Loucy (cell line): ENCODE measurements around the gene SYNPO2L.

Experiments
- H2AFZ ChIP-seq: fragments of 200-600 bp; sonication (generic); 2 replicates; pipeline ENCODE4 v1.6.0; 2016; ENCODE audit warnings: antibody characterized with exemption, mild to moderate bottlenecking, low read length, moderate library complexity
- H3F3A ChIP-seq: fragments of 200-600 bp; 2 replicates; pipeline ENCODE4 v1.6.0; 2016; ENCODE audit warnings: antibody characterized with exemption, low read depth, mild to moderate bottlenecking
- H3K27me3 ChIP-seq: fragments of 200-600 bp; sonication (generic); 2 replicates; pipeline ENCODE4 v1.6.1; 2014; ENCODE audit warnings: low read length, mild to moderate bottlenecking; ENCODE audit not compliant: insufficient read depth, poor library complexity, severe bottlenecking
- H3K36me3 ChIP-seq: fragments of 200-600 bp; sonication (generic); 2 replicates; pipeline ENCODE4 v1.6.1; 2016; ENCODE audit warnings: low read length; ENCODE audit not compliant: insufficient read depth
- H3K4me1 ChIP-seq: fragments of 200-600 bp; sonication (generic); 2 replicates; pipeline ENCODE4 v1.5.1; 2014; ENCODE audit warnings: low read length, mild to moderate bottlenecking; ENCODE audit not compliant: insufficient read depth, poor library complexity, severe bottlenecking
- H3K4me2 ChIP-seq: fragments of 200-600 bp; sonication (generic); 2 replicates; pipeline ENCODE4 v1.6.0; 2014; ENCODE audit warnings: antibody characterized with exemption, low read length, low read depth, mild to moderate bottlenecking; ENCODE audit not compliant: poor library complexity, severe bottlenecking
- H3K4me3 ChIP-seq: fragments of 200-600 bp; sonication (generic); 2 replicates; pipeline ENCODE4 v1.5.1; 2014; ENCODE audit warnings: low read length, mild to moderate bottlenecking, mixed read lengths; ENCODE audit not compliant: poor library complexity, severe bottlenecking
- H3K79me2 ChIP-seq: fragments of 200-600 bp; sonication (generic); 2 replicates; pipeline ENCODE4 v1.6.1; 2014; ENCODE audit warnings: low read length; ENCODE audit not compliant: insufficient read depth
- H3K9ac ChIP-seq: fragments of 200-600 bp; sonication (generic); 2 replicates; pipeline ENCODE4 v1.6.0; 2014; ENCODE audit warnings: mild to moderate bottlenecking, low read depth, low read length, moderate library complexity; ENCODE audit not compliant: poor library complexity, severe bottlenecking
- H3K9me2 ChIP-seq: fragments of 200-600 bp; sonication (generic); replicated peaks from 2 replicates; pipeline ENCODE4 v1.6.1; 2016; ENCODE audit warnings: low read depth, low read length, mixed read lengths
- H3K9me3 ChIP-seq: fragments of 200-600 bp; sonication (generic); 2 replicates; pipeline ENCODE4 v1.6.1; 2014; ENCODE audit warnings: mild to moderate bottlenecking, antibody characterized with exemption, low read length, low read depth; ENCODE audit not compliant: insufficient read depth
- H4K20me1 ChIP-seq: fragments of 200-600 bp; sonication (generic); 2 replicates; pipeline ENCODE4 v1.6.0; 2014; ENCODE audit warnings: antibody characterized with exemption, low read length, mild to moderate bottlenecking; ENCODE audit not compliant: insufficient read depth, poor library complexity, severe bottlenecking
- CTCF ChIP-seq: fragments of 200-600 bp; sonication (generic); conservative IDR thresholded peaks from 2 replicates; pipeline ENCODE4 v1.5.1; 2014; ENCODE audit warnings: mild to moderate bottlenecking, antibody characterized with exemption, low read length
- EZH2phosphoT487 ChIP-seq: fragments of 200-600 bp; IDR thresholded peaks from 2 replicates; pipeline ENCODE4 v1.6.1; 2018; ENCODE audit warnings: antibody characterized with exemption, mild to moderate bottlenecking, moderate library complexity, borderline replicate concordance

SYNPO2L gene

GRCh38 chr10:73645251-73645650, 10.6 kb downstream of the SYNPO2L start:
- H3F3A ChIP-seq: no peaks in the 10 kb centered on the region
- no peak overlapping the region for H3K4me3 ChIP-seq
- H4K20me1 ChIP-seq: no peaks in the 10 kb centered on the region
- no peak for TF ChIP-seq CTCF
- no peak for TF ChIP-seq EZH2phosphoT487
- H2AFZ ChIP-seq: no peak overlapping the region
- no peaks in the 10 kb centered on the region for H3K9me3 ChIP-seq
- H3K79me2 ChIP-seq: no peaks in the 10 kb centered on the region; the same call in 1 of the 2 replicates
- no peaks in the 10 kb centered on the region for H3K27me3 ChIP-seq
- no peak overlapping the region for H3K9ac ChIP-seq
- H3K36me3 ChIP-seq: no peaks in the 10 kb centered on the region
- no peak overlapping the region for H3K4me2 ChIP-seq
- H3K4me1 ChIP-seq: peaks cover 7% of the 10 kb centered on the region
- no peaks in the 10 kb centered on the region for H3K9me2 ChIP-seq

- peaks cover 7% of the 10 kb centered on the region for H3K4me1 ChIP-seq
- H3K4me3 ChIP-seq: no peak overlapping the region
- no peaks in the 10 kb centered on the region for H3K9me3 ChIP-seq
- TF ChIP-seq EZH2phosphoT487 (no peak), CTCF (no peak)
- H3K9ac ChIP-seq: no peak overlapping the region
- no peaks in the 10 kb centered on the region for H3K27me3 ChIP-seq
- H3K4me2 ChIP-seq: no peak overlapping the region
- H2AFZ ChIP-seq: peak overlapping the region; percentile 52
- no peaks in the 10 kb centered on the region for H3K36me3 ChIP-seq
- no peaks in the 10 kb centered on the region for H3F3A ChIP-seq
- no peaks in the 10 kb centered on the region for H4K20me1 ChIP-seq
- no peaks in the 10 kb centered on the region for H3K9me2 ChIP-seq
- H3K79me2 ChIP-seq: no peaks in the 10 kb centered on the region; the same call in 1 of the 2 replicates
These were observed 11.1 kb downstream of the SYNPO2L start for GRCh38 chr10:73644767-73645166.

GRCh38 chr10:73644015-73644743, 11.7 kb downstream of the SYNPO2L start:
- Histone ChIP-seq H2AFZ (peak overlapping the region; percentile 52), H3K36me3 (no peaks in the 10 kb centered on the region), H3K9ac (no peak overlapping the region), H3K9me2 (no peaks in the 10 kb centered on the region), H3K4me2 (peak overlapping the region; percentile 14), H3K4me1 (peaks cover 7% of the 10 kb centered on the region), H3K79me2 (no peaks in the 10 kb centered on the region; the same call in 1 of the 2 replicates), H3K27me3 (no peaks in the 10 kb centered on the region), H3F3A (no peaks in the 10 kb centered on the region), H3K4me3 (no peak overlapping the region), H3K9me3 (no peaks in the 10 kb centered on the region), H4K20me1 (no peaks in the 10 kb centered on the region)
- TF ChIP-seq EZH2phosphoT487 (no peak), CTCF (peak; percentile 96)
